ENCODE measurements around the gene WNT11.

The WNT11 gene

GRCh38 chr11:76197332-76197731, 9.0 kb downstream of the WNT11 start:
- TF ChIP-seq, protein P1, sequence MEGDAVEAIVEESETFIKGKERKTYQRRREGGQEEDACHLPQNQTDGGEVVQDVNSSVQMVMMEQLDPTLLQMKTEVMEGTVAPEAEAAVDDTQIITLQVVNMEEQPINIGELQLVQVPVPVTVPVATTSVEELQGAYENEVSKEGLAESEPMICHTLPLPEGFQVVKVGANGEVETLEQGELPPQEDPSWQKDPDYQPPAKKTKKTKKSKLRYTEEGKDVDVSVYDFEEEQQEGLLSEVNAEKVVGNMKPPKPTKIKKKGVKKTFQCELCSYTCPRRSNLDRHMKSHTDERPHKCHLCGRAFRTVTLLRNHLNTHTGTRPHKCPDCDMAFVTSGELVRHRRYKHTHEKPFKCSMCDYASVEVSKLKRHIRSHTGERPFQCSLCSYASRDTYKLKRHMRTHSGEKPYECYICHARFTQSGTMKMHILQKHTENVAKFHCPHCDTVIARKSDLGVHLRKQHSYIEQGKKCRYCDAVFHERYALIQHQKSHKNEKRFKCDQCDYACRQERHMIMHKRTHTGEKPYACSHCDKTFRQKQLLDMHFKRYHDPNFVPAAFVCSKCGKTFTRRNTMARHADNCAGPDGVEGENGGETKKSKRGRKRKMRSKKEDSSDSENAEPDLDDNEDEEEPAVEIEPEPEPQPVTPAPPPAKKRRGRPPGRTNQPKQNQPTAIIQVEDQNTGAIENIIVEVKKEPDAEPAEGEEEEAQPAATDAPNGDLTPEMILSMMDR (IDR thresholded peaks at IDR 0.05; ENCODE audit: low read depth, low read length) = no peak
- H3K4me3 ChIP-seq (replicated peaks in 1 of 2; ENCODE audit: low read depth in 2 of 2, low read length in 2 of 2) = no peak overlapping the region
- no peak for DNase-seq (ENCODE audit: low read depth in 2 of 2)

DNA sequence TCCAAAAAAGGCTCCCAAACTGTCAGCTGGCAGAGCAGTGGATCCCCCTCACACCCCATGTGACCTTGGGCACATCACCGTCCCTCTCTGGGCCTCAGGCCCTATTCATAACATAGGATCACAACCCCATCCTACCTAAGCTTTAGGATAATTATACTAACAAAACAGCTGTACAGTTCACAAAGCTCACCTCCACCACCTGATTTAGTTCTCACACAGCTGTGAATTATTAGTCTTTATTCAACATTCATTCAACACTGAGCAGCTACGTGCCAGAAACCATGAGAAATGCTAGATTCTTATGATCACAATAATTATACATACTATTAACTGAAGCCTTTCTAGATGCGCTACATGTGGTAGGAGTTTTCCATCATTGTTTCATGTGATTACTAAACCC, 9.5 kb downstream of the WNT11 start:
- no peak for DNase-seq (ENCODE audit: low read depth in 2 of 2)
- no peak overlapping the region for H3K4me3 ChIP-seq (replicated peaks in 1 of 2; ENCODE audit: low read depth in 2 of 2, low read length in 2 of 2)
- TF ChIP-seq, protein P1 (IDR thresholded peaks at IDR 0.05; ENCODE audit: low read depth, low read length) = no peak

- TF ChIP-seq, protein P1 (IDR thresholded peaks at IDR 0.05; ENCODE audit: low read depth, low read length) = no peak
- H3K4me3 ChIP-seq (replicated peaks in 1 of 2; ENCODE audit: low read depth in 2 of 2, low read length in 2 of 2) = no peak overlapping the region
- peak; percentile 10 to 24 for DNase-seq (ENCODE audit: low read depth in 2 of 2)
Observed at GRCh38 chr11:76194872-76195668, 11.2 kb downstream of the WNT11 start.

- TF ChIP-seq, protein P1 (IDR thresholded peaks at IDR 0.05; ENCODE audit: low read depth, low read length) = no peak
- H3K4me3 ChIP-seq (replicated peaks in 1 of 2; ENCODE audit: low read depth in 2 of 2, low read length in 2 of 2) = no peak overlapping the region
- DNase-seq (ENCODE audit: low read depth in 2 of 2) = no peak
Observed at GRCh38 chr11:76193219-76193618, 13.1 kb downstream of the WNT11 start.

GRCh38 chr11:76190376-76190775, 15.9 kb downstream of the WNT11 start:
- TF ChIP-seq, protein P1 (IDR thresholded peaks at IDR 0.05; ENCODE audit: low read depth, low read length) = no peak
- peak in 1 of 2 donors; percentile 87 for DNase-seq (ENCODE audit: low read depth in 2 of 2)
- H3K4me3 ChIP-seq (replicated peaks in 1 of 2; ENCODE audit: low read depth in 2 of 2, low read length in 2 of 2) = no peak overlapping the region

DNA sequence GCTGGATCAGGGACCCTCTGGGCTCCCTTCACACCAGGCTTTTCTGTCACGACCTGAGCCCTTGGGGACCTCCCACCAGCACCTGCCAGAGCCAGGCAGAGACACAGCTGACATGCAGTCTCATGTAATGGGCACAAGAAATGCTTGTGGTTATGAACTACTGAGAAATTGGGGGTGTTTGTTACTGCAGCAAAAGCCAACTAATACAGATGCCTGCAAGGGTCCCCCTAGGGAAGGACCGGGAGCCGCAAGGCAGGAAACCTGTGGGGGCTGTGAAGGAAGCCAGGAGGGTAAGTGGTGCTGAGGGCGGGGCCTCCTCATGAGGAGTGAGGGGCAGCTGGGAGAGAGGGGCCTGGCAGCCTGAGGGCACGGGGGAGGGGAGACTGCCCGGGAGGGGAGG, 16.6 kb downstream of the WNT11 start:
- TF ChIP-seq, protein P1 (IDR thresholded peaks at IDR 0.05; ENCODE audit: low read depth, low read length) = no peak
- no peak overlapping the region for H3K4me3 ChIP-seq (replicated peaks in 1 of 2; ENCODE audit: low read depth in 2 of 2, low read length in 2 of 2)
- DNase-seq (ENCODE audit: low read depth in 2 of 2) = no peak
